ENCODE data around the gene FXYD3. TPM values are rescaled to one million over a fixed set of nuclear protein-coding genes. Genes with fewer than 3 reads are reported as not detected.
A peak's percentile ranks its signal among the peaks of the same experiment; 100 is the strongest.

The FXYD3 gene
- total and polyA plus RNA-seq, 2 experiments from 2014 or later, result 0.81 TPM; not detected in 1

- Histone ChIP-seq H3K79me2 (replicated peaks; ENCODE audit: insufficient read depth) (no peaks in the 10 kb centered on the region), H3K4me2 (peak overlapping the region; percentile 35), H3K27me3 (ENCODE audit: insufficient read depth) (no peaks in the 10 kb centered on the region), H3K9me2 (ENCODE audit: insufficient read depth) (0 out of 2 replicates have a peak, but pooled peaks cover 4% of the 10 kb centered on the region), H3K4me3 (peak overlapping the region; percentile 8; the same call in 1 of the 2 replicates), H3K4me1 (ENCODE audit: insufficient read depth) (peaks cover 20% of the 10 kb centered on the region), H2AFZ (no peak overlapping the region), H4K20me1 (replicated peaks; ENCODE audit: insufficient read depth) (no peaks in the 10 kb centered on the region), H3K36me3 (ENCODE audit: insufficient read depth) (no peaks in the 10 kb centered on the region), H3K27ac (ENCODE audit: low read depth) (peak overlapping the region; percentile 96), H3F3A (replicated peaks; ENCODE audit: low read depth) (peaks cover 18% of the 10 kb centered on the region; the same call in 1 of the 2 replicates)
- TF ChIP-seq NANOG (IDR thresholded peaks at IDR 0.05; ENCODE audit: borderline replicate concordance), result no peak
- TF ChIP-seq EZH2 (IDR thresholded peaks at IDR 0.05; ENCODE audit: low read depth, unreplicated experiment), result no peak
- TF ChIP-seq REST (IDR thresholded peaks at IDR 0.05; ENCODE audit: unreplicated experiment), result no peak
- no peak for TF ChIP-seq POLR2AphosphoS5 (IDR thresholded peaks at IDR 0.05; ENCODE audit: low read depth)
- TF ChIP-seq ZNF114 (CRISPR knock-in tag; IDR thresholded peaks at IDR 0.05), result no peak
- TF ChIP-seq ZNF331 (CRISPR knock-in tag; IDR thresholded peaks at IDR 0.05; ENCODE audit: low read depth), result no peak
- no peak for TF ChIP-seq CREB1 (CRISPR knock-in tag; IDR thresholded peaks at IDR 0.05; ENCODE audit: low read depth)
- TF ChIP-seq ZNF462 (CRISPR knock-in tag; IDR thresholded peaks at IDR 0.05), result no peak
- no peak for TF ChIP-seq JUNB (IDR thresholded peaks at IDR 0.05; ENCODE audit: unreplicated experiment)
- TF ChIP-seq ETS1 (IDR thresholded peaks at IDR 0.05), result no peak
- TF ChIP-seq STAT1 (IDR thresholded peaks at IDR 0.05; ENCODE audit: unreplicated experiment), result no peak
- TF ChIP-seq EZH2phosphoT487 (IDR thresholded peaks at IDR 0.05; ENCODE audit: unreplicated experiment), result no peak
- no peak for TF ChIP-seq CTCF (conservative IDR thresholded peaks at IDR 0.05; ENCODE audit: low read depth in 2 of 2)
- H3K9me3 Mint-ChIP-seq, result 0 out of 3 replicates have a peak, but pooled peaks cover 5% of the 10 kb centered on the region
- DNase-seq (ENCODE audit: low spot score) (no peak), ATAC-seq (peak; percentile 2; the same call in 2 of the 3 replicates)
- peak overlapping the region; percentile 56 for H3K4me3 Mint-ChIP-seq
- H3K27ac Mint-ChIP-seq, result peak overlapping the region; percentile 99
- H3K27me3 Mint-ChIP-seq (ENCODE audit: insufficient read depth, low read depth, poor library complexity), result peaks cover 24% of the 10 kb centered on the region
- H3K36me3 Mint-ChIP-seq (ENCODE audit: low read depth), result no peaks in the 10 kb centered on the region; the same call in 2 of the 3 replicates
- peaks cover 29% of the 10 kb centered on the region for H3K4me1 Mint-ChIP-seq
Measured at GRCh38 chr19:35068941-35069634, 46.5 kb upstream of the FXYD3 start.

All from GM23338 (cell line).